22Rv1 (cell line): ENCODE measurements around the gene TSPAN12.

ENCODE experiments used
- ZFX ChIP-seq: fragments of 450-650 bp; IDR thresholded peaks from 2 replicates; pipeline ENCODE4 v1.6.1; 2017; ENCODE audit warnings: antibody characterized with exemption, borderline replicate concordance
- TF ChIP-seq, protein P1 (sequence below): fragments of 450-650 bp; IDR thresholded peaks from 2 replicates; pipeline ENCODE4 v1.5.1; 2017; ENCODE audit warnings: mild to moderate bottlenecking

DNA sequence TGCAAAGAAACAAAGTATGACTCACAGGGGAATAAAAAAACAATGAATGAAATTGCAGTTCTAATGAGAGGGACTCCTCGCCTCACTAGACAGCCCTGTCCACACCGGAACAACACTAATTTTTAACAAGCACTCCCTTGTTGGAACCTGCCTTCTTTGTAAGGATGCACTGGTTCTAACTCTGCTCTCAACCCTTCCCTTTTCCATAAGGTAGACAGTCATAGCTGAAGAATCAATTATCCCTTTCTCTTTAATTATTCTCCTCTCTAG, 65.1 kb downstream of the TSPAN12 start:
- TF ChIP-seq, protein P1, sequence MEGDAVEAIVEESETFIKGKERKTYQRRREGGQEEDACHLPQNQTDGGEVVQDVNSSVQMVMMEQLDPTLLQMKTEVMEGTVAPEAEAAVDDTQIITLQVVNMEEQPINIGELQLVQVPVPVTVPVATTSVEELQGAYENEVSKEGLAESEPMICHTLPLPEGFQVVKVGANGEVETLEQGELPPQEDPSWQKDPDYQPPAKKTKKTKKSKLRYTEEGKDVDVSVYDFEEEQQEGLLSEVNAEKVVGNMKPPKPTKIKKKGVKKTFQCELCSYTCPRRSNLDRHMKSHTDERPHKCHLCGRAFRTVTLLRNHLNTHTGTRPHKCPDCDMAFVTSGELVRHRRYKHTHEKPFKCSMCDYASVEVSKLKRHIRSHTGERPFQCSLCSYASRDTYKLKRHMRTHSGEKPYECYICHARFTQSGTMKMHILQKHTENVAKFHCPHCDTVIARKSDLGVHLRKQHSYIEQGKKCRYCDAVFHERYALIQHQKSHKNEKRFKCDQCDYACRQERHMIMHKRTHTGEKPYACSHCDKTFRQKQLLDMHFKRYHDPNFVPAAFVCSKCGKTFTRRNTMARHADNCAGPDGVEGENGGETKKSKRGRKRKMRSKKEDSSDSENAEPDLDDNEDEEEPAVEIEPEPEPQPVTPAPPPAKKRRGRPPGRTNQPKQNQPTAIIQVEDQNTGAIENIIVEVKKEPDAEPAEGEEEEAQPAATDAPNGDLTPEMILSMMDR: no peak
- no peak for TF ChIP-seq ZFX
